Adrenal gland (tissue), 12 donors: ENCODE measurements around the gene ZMYND10. TPM values are rescaled to one million over a fixed set of nuclear protein-coding genes. Genes with fewer than 3 reads are reported as not detected.

ENCODE experiments used
- DNase-seq, 7 donors: peaks; one replicate each; pipeline ENCODE4 v3.0.0-alpha.2; 2019 to 2020
- H3K27ac ChIP-seq, 5 donors: fragments of 200-600 bp; sonication (generic) in 4 of 5; 1 replicate in 3 of 5; 2 replicates in 2 of 5; pipeline versions ENCODE4 v1.5.1 to v1.8.0; 2016 to 2020; ENCODE audit warnings: mild to moderate bottlenecking in 1 of 5
- H3K27me3 ChIP-seq: fragments of 200-600 bp; 2 replicates; pipeline ENCODE4 v1.8.0; 2021
- H3K36me3 ChIP-seq, 2 donors: fragments of 200-600 bp; replicated peaks in 1 of 2; 1 replicate in 1 of 2; 2 replicates in 1 of 2; pipeline versions ENCODE4 v1.5.1 to v1.8.0; 2018 to 2022
- H3K4me1 ChIP-seq, 2 donors: fragments of 200-600 bp; replicated peaks in 1 of 2; 1 replicate in 1 of 2; 2 replicates in 1 of 2; pipeline versions ENCODE4 v1.5.1 to v1.8.0; 2018 to 2021
- H3K4me3 ChIP-seq, 4 donors: fragments of 200-600 bp; sonication (generic) in 3 of 4; one replicate each; pipeline ENCODE4 v1.5.1; 2016 to 2018
- H3K9me3 ChIP-seq, 3 donors: fragments of 200-600 bp; sonication (generic) in 1 of 3; replicated peaks in 1 of 3; 1 replicate in 2 of 3; 2 replicates in 1 of 3; pipeline versions ENCODE4 v1.5.1 to v1.8.0; 2016 to 2021
- CTCF ChIP-seq, 6 experiments: fragments of 450-650 bp in 4 of 6; fragments of 200-600 bp in 2 of 6; sonication (generic) in 1 of 6; IDR thresholded peaks; 1 replicate in 5 of 6; 2 replicates in 1 of 6; pipeline versions ENCODE4 v1.5.1 to v1.8.0; 2016 to 2021; ENCODE audit warnings: antibody characterized with exemption in 6 of 6, mild to moderate bottlenecking in 2 of 6, moderate library complexity in 1 of 6
- POLR2A ChIP-seq, 2 donors: fragments of 450-650 bp; IDR thresholded peaks; one replicate each; pipeline ENCODE4 v1.6.1; 2017; ENCODE audit warnings: antibody characterized with exemption in 2 of 2, mild to moderate bottlenecking in 2 of 2, moderate library complexity in 1 of 2
- WGBS, 4 donors: extraction: QIAGEN DNeasy Blood & Tissue Kit in 2 of 4; methylation state at CpG; one replicate each; pipeline versions ENCODE4 v1.1.5 to v1.1.7; 2013 to 2017; 5-methylcytosine and 5-hydroxymethylcytosine counted together
- intact Hi-C, 2 donors: fragments of 100-400 bp; cut with DNase I; formaldehyde crosslinking; loops; one replicate each; pipeline versions ENCODE4 v1.14.1 to v1.15.0; 2022 to 2023
- polyA plus RNA-seq, 3 donors: library from polyadenylated mRNA; stranded (reverse); fragments of 200-250 nt in 2 of 3; fragments of 350-450 nt in 1 of 3; fragmentation: Illumina TruSeq in 1 of 3; extraction: RNeasy Lipid Tissue Mini Kit (QIAGEN cat#74804) in 1 of 3; gene quantifications; one replicate each; pipeline ENCODE4 v1.2.3, GENCODE V29; 2013 to 2014
- total RNA-seq, 9 donors: library from RNA; depleted of rRNA in 4 of 9; stranded (reverse); fragments of >200 nt in 4 of 9; fragments of 120-200 nt in 1 of 9; fragmentation: NEBNext Ultra II Directional in 1 of 9; extraction: Animal tissue kit (Norgen Biotek cat#: 25700) in 1 of 9; gene quantifications; one replicate each; pipeline versions ENCODE4 v1.1.0 to v1.2.4, GENCODE V29; 2013 to 2023
- donor health status: healthy with polysubstance abuse.
- donor health status: Bipolar disorder and iron deficiency.
- donor health status: DM: yes; HTN: yes; CAD: no.
- donor health status: DM: no; HTN: no; CAD: no.
- donor health status: DM: no; HTN: no; CAD: no.
- donor health status: DM: yes; HTN: yes; CAD: no.

ZMYND10 gene
- total and polyA plus RNA-seq, 12 donors: 0.11 to 1.9 (median 0.51) TPM; not detected in 4

GRCh38 chr3:50380405-50381085 lies 35.0 kb upstream of the ZMYND10 start:
- no peak overlapping the region for H3K4me3 ChIP-seq
- H3K4me1 ChIP-seq: peaks cover 0 to 3% of the 10 kb centered on the region in 2 donors
- H3K9me3 ChIP-seq: no peaks in the 10 kb centered on the region
- DNase-seq: no peak
- 84 to 92% (median 88%) methylated on average over 16 to 17 of the region's 17 CpGs for WGBS, 4 donors
- TF ChIP-seq POLR2A (IDR thresholded peaks at IDR 0.05): no peak
- no peak overlapping the region for H3K27ac ChIP-seq
- H3K36me3 ChIP-seq: no peaks in the 10 kb centered on the region
- intact Hi-C loops: no loop called here
- H3K27me3 ChIP-seq: no peaks in the 10 kb centered on the region

GRCh38 chr3:50378757-50379156 lies 33.2 kb upstream of the ZMYND10 start:
- intact Hi-C loops: no loop called here
- WGBS, 4 donors: 81 to 93% (median 91%) methylated on average over 17 of the region's 17 CpGs

GRCh38 chr3:50378024-50378423 lies 32.5 kb upstream of the ZMYND10 start:
- 83 to 93% (median 88%) methylated on average over 2 to 6 of the region's 6 CpGs for WGBS, 4 donors
- Histone ChIP-seq H3K36me3 (no peaks in the 10 kb centered on the region), H3K27me3 (no peaks in the 10 kb centered on the region), H3K9me3 (no peaks in the 10 kb centered on the region), H3K27ac (no peak overlapping the region), H3K4me1 (peaks cover 0 to 3% of the 10 kb centered on the region in 2 donors), H3K4me3 (no peak overlapping the region)
- no peak for DNase-seq
- intact Hi-C loops: no loop called here
- TF ChIP-seq POLR2A (IDR thresholded peaks at IDR 0.05) (no peak), CTCF (IDR thresholded peaks at IDR 0.05) (no peak)

More at GRCh38 chr3:50378757-50379156, 33.2 kb upstream of the ZMYND10 start:
- DNase-seq: no peak
- TF ChIP-seq CTCF (IDR thresholded peaks at IDR 0.05): no peak
- TF ChIP-seq POLR2A (IDR thresholded peaks at IDR 0.05): no peak
- peaks cover 0 to 3% of the 10 kb centered on the region in 2 donors for H3K4me1 ChIP-seq
- no peak overlapping the region for H3K27ac ChIP-seq
- H3K4me3 ChIP-seq: no peak overlapping the region
- H3K36me3 ChIP-seq: no peaks in the 10 kb centered on the region
- no peaks in the 10 kb centered on the region for H3K9me3 ChIP-seq
- H3K27me3 ChIP-seq: no peaks in the 10 kb centered on the region

- no peaks in the 10 kb centered on the region for H3K36me3 ChIP-seq
- 75 to 86% (median 79%) methylated on average over 7 of the region's 7 CpGs for WGBS, 4 donors
- H3K4me3 ChIP-seq: no peak overlapping the region
- H3K27ac ChIP-seq: no peak overlapping the region
- H3K4me1 ChIP-seq: no peaks in the 10 kb centered on the region
- TF ChIP-seq CTCF (IDR thresholded peaks at IDR 0.05) (no peak), POLR2A (IDR thresholded peaks at IDR 0.05) (no peak)
- DNase-seq: no peak
- intact Hi-C loops: no loop called here
- no peaks in the 10 kb centered on the region for H3K27me3 ChIP-seq
- no peaks in the 10 kb centered on the region for H3K9me3 ChIP-seq
These were observed 29.9 kb upstream of the ZMYND10 start for GRCh38 chr3:50375258-50375931.
